ENCODE results near the gene DLG1.

The DLG1 gene

DNA sequence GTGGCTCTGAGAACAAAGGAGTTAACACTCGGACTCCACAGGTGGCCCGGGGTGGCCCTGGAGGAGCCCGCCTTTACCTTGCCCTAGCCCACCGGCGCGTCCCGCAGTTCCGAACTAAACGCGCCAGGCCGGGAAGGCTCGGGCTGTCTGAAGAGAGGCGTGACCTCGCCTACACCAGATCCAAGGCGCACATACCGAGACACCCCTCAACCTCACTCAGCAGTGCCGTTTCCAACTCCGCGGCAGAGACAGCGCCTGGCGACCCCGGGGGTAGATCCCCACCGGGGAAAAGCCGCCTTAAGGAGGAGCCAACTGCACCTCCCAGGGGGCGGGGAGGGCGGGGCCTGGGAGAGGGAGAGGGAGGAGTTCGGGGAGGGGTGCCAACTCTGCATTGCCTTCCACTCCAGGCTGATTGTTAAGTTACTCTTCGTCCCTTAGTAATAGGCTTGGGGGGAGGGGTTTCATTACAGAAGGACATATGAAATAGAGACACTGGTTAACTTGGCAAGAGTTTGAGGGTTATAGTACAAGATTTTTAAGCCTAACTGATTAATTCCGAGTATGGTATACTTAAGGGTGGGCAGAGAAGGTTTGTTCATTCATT, at the start of gene DLG1:
Gene DLG1, minus strand, starts transcription at position 272 of the 604 bp plus-strand sequence. CDS start 1,408 bp downstream, outside the sequence.
- DNase-seq: peak; percentile 98

DNA sequence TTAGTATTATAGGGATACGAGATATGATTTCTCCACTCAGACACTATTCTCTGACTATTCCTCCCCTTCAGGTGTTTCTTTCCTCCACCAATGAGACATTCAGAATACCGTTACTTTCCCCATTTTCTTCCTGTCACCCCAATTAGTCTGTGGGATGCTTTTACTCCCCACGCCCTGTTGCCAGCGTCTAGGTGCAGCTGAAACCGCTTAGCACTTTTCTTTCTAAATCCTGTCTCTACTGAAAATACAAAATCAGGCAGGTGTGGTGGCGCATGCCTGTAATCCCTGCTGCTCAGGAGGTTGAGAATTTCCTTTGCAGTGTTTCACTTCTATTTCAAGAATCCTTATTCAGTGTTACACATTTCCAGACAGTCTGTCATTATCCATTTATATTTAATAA, 49.6 kb upstream of the DLG1 start:
- no peak for DNase-seq

DNA sequence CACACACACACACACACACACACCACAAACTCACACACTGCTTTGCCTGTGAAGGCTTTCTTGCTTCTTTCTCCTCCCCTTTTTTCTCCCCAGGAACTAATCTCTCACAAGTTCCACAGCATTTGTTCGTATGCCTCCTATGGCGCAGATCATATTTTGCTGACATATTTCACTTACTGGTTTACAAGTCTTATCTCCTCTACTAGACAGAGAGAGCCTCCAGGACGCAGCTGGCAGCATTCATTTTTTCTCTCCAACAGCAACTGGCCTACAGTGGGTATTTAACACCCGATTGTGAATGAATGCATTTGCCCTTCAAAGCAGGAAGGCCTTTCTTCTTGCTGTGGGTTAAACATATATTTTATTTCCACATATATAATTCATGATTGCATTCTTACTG, 47.0 kb upstream of the DLG1 start:
- no peak for DNase-seq

DNA sequence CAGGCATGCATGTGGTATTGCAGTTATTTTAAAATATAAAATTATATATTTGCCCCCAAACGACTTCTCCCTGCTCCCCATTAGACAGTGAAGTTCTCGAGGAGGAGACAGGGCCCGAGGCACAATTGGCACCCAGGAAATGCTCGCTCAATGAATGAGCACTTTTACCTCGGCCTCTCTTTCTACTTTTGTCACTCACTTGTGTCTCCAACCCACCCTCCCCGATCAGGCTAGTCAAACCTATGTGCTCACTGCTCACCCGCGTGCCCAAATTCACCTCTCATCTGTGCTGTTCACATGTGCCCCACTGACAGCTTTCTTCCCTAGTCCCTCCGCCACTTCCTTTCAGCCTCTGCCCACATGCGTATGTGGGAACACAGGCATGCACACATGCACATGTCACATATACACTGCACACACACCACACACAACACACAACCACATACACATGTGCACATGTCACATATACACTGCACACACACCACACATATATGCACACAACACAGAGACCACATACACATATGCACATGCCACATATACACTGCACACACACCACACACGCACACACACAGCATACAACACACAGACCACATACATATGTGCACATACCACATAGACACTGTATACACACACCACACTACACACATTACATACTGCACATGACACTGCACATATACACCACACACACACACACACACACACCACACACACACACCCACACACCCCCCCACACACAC, 46.3 kb upstream of the DLG1 start:
- no peak for DNase-seq

DNA sequence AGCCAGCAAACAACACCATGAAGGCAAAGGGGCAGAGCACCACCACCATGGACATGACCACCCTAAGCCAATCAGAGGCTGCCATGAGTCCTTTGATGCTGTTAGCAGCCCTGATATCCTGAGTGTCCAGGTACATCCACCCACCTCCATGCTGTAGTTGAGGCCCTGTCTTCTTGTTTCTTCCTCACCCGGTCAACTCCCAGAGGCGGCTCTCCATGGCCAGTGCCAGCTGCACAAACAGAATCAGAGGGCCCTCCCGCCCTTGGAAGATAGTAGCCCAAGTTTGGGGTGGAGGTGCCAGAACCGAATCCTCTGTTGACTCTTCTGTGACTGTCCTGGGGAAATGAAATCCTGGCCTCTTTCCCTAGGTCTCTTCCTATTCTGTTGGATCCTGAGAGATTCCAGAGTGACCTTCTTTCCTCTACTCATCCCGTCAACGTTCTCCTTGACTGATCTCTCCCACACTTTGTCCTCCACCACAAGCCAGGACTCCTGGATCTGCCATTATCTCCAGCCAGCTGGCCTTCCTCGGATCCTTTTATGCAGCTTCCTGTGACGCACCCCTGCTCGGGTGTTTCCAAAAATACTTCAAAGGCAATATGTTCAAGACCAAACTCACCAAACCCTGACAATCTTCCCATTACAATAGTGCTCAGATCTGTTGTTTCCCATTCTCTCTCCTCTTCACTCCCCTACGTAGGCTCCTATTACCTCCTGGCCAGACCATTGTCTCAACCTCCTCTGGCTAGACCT, 45.4 kb upstream of the DLG1 start:
- DNase-seq: no peak

DNA sequence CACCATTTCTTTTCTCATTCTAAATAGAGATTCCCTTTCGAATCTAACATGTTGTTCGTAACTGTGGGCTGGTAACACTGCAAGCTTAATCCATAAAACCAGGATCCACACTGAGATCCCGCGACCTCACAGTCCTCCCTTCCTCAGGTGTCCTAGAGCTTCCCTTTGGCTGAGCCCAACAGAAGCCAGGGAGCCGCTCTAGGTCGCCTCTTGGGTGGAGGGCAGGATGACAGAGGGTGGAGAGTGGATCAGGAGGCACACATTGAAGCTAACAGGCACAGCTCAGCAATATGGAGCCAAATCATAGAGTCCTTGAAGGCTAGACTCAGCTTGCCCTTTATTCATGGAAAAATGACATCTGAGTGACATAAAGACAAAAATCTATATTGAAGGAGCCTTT, 44.7 kb upstream of the DLG1 start:
- DNase-seq: no peak

DNA sequence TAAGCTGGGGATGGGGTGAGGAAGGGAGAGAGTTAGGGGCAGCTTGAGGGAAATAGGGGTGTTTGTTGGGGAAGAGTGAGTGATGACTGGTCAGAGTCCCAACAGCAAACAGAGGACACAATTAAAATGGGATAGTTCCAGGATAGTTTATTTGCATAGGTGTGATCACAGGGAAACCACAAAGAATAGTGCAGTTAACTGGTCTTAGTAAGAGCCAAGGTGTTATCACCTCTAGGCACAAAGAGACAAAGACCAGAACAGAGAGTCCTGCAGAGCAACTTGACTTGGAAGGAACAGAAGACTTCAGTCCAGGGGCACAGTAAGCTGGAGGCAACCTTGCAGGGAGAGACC, 42.1 kb upstream of the DLG1 start:
- DNase-seq: no peak

DNA sequence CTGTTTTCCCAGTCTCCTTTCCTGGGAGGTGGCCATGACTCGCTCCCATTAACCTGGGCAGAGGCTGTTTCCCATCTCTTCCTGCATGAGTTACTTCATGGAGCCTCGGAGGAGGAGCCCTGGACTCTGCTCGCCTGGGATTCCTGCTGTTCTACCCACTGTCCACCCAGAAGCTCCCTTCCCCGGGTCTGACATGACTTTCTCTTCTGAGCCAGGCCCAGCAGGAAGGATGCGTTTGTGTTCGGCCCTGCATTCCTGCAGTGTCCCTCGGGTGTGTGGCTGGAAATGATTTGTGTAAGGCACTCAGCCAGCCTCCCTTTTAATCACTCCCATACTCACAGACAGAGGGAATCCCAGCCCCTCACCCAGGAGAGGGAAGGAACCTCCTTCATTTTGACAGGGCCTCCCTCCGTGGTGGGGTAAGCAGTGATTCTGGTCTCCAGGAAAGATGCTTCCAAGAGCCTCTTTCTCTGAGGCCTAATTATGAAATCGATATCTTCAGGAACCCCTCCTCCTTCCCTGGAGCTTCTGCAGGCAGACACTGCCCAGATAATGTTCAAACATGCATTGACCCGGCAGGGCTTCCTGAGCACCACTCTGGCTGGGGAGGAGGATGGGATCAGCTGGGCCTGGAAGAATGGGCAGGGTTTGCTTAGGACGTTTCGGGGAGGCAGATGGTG, 41.6 kb upstream of the DLG1 start:
- DNase-seq: no peak

DNA sequence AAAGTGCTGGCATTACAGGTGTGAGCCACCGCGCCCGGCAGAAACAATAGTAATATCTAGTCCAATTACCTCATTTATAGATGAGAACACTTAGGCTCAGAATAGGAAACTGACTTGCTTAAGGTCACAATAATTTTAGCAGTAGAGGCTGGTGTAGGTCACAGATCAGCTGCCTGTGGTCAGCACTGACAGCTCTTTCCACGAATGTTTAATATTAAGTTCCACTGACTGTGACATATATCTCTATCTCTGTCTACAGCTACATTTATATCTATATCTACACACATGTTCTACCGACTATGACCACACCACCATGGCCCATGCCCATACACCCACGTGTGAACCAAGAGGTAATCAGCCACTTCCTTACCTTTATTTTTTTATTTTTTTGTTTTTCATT, 40.2 kb upstream of the DLG1 start:
- no peak for DNase-seq

DNA sequence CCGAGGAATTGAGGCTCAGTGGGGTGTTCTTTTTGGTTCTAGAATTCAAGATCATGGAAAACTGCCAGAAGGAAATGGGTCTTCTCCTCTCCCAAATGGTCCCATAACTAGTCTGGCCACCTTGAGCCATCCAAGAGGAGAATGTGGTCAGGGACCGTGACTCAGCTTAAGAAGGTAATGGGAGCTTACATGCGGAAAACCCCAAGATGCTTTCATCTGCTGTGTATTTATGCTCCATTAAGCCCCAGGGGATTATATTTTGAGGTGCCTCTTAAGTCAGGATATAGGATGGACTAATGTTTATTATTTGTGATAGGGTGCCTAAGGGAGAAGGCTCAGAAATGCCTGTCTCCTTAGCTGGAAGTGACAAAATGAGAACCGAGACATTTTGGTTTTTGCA, 39.2 kb upstream of the DLG1 start:
- DNase-seq: no peak

DNA sequence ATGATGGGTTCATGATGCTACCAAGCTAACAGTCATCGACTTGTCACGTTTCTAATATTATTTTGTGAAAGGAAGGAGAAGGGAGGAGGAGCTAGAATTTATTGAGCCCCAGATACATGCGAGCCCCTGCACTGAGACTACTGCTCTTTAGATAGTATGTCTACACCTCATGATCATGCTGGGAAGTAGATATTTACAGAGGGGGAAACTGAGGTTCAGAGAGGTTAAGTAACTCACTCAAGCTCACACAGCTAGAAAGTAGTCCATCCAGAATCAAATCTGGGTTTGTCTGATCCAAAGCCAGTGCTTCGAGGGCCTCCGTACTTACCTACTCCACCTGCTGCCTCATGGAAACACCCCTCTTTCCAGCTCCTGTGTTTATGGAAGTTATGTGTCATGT, 38.8 kb upstream of the DLG1 start:
- DNase-seq: no peak

DNA sequence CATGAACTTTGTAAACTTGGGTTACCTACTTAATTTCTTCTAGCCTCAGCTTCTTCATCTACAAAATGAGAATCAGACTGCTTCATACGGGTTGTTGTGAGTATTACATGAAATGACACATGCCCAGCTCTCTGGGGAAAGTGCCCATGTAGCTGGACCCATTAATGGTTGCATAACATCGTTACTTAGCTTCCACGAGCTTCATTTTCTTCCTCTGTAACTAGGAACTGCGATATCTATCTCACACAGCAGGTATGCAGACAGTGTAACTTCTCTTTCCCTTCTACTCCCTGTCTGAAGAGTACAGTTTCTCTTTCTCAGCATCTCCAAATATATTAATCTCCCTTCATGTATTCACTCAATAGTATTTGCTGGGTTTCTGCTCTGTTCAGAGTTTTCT, 37.9 kb upstream of the DLG1 start:
- DNase-seq: no peak

DNA sequence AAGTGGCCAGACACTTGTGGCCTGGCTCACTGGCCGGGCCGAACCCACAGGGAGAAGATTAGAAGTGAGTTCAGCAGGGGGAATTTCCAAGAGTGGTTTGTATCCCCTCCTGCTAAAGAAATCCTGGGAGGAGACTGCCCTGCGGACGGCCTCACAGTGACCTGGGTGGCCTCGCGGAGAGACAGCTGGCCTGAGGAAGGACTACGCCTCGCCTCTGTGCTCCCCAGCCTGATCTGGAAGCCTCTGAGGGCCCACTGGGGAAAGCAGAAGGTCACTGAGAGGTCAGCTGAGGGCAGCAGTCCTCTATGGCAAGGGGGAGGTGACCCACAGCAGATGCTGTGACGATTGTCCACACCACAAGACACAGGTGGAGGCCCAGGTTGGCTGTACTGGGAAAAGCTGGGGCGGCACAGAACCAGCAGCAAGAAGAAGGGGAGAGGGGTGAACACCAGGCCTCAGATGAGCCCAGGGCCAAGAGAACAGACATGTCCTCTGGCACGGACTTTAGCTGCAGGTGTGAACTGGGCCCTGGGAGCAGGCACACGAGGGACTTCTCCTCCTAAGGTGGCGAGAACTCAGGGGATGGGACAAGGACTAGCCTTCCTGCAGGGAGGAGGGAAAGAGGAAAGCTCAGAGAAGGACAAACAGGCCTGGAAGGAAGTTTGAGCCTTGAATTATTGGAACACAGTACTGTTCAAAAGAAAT, 37.2 kb upstream of the DLG1 start:
- no peak for DNase-seq

DNA sequence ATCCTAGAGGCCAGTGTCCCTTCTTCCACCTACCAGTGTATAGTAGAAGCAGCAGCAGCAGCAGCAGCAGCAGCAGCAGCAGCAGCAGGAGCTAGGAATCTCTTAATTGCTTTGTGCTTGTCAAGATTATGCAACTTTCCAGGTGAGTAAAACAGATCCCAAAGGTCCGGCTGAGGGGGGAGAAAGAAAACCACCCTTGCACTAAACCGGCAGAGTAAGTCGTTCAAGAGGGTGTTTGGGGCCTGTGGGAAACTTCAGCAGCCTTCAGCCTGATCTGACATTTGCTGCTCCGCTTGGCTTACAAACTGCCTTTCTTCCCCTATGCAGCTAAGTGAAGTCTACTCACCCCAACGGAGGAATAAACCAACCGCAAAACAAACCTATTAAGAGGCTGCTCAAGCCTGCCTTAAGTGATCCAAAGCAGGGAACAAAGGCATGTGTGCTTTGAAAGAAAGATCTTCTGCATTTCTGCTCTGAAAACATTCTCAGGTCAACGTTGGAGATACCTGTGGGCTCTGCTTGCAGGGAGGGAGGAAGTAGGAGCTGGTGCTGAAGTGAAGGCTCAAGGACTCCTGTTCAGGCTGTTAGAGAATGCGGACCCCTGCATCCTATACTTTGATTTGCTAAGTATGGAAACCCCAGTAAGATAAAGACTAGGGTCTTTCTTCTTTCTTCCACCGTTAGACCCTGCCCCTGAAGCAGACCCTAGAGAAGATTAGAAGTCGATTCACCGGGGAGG, 35.7 kb upstream of the DLG1 start:
- DNase-seq: peak; percentile 48

DNA sequence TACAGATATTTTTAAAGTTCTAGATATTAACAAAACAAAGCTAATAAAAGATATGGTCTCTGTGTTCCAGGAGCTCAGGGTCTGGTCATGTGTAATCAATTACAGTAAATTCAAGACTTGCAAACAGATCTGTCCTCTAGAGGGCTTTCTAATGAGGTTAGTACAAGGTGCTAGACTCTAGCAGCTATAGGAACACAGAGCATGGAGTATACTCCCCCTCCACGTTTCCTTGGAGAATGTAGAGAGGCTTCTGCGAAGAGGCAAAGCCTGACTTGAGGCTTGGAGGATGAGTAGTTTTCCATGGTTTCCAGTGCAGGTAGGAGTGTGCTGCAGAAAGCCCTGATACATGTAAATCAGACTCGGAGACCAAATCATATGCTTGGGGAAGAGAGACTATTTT, 32.7 kb upstream of the DLG1 start:
- DNase-seq: no peak

DNA sequence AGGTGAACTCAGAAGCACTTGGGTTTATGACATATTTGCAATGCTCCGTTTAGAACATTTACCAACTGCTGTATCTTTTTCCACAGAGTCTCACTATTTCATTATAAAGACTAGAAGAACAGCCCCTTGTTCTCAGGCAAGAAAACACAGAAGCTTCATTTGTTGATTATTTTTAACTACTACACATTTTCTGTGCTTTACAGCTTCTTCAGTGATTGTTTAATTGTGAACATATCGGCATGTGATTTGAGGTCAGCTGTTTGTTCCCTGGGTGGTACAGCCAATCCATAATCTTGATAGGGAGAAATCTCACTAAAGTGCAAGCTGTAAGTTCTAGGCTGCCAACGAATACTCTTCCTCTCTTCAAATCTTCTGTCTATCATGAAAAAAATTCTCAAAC, 31.0 kb upstream of the DLG1 start:
- no peak for DNase-seq

DNA sequence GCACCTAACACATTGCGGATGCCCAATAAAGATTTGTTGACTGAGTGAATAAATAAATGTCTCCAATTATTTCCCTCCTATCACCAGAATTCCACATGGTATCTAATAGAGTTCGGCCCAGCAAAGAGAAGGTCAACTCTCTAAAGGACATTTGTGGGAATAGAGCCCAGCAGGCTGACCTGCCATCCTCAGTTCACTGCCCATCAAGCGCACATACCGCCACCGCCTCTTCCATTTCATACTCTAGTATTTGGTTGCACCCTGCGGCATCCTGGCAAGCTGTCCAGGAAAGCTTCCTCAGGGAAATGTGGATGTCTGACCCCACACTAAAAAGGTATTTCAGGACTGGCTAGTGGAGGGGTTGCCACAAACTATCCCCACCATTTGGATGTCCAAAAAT, 29.8 kb upstream of the DLG1 start:
- DNase-seq: no peak

DNA sequence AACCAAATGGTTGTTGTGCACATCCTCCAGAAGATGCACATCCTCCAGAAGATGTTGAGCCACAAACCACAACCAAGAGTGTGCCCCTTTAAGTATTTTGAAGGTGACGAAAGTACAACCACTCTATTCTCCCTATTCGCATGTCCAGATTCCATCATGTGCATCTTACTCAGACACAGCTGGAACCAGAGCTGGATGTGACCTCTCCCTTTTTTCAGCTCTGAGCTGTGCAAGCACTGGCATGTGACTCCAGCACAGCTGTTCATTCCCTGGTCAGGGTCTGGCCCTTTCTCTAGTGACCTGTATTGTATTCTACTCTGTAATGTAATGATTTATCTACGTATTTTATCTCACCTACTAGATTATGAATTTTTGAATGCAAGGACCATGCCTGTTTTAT, 29.3 kb upstream of the DLG1 start:
- no peak for DNase-seq

DNA sequence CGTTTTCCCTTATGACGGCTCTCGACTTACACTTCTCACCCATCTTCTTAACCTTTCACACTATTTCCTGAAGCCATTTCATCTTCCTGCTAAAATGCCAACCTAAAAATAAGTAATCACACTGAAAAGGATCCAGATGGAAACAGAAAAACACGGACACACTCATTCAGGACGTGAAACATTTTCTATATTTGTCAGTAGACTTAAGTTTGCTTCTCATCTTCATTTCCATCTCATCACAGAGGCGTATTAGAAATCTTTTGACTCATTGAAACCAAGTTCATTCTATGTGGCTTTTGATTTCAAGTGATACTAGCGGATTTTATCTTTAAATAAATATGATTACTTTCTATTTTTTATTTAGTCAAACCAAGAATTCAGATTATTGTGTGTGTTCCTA, 27.4 kb upstream of the DLG1 start:
- DNase-seq: no peak

DNA sequence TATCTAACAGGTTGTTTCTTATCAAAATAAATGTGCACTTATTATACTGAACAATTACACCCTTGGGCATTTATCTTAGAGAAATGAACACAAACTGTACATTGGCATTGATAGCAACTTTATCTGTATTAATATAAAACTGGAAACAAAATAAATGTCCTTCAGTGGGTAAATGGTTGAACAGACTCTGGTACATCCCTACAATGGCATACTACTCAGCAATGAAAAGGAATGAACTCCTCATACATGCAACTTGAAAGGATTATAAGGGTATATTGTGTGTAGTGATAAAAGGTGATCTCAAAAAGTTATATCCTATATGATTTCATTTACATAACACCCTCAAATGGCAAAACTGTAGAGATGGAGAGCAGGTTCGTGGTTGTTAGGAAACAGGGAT, 23.7 kb upstream of the DLG1 start:
- DNase-seq: no peak

DNA sequence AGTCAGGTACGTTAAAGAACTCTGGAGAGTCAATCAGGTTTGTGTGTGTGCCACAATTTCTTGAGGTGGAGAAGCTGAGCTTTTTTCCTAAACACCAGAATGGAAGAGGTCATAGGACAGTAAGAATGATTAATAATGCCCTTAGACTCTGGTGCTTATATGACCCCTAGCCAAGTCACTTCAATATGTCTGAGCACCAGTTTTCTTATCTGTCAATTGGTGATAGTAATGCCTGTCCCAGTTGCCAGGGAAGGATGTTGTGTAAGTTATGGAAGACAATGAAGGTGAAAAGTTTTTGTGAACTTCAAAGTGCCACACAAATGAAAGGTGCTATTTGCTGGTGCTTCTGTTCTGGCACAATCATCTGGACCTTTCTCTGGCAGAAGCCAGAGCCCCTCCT, 22.2 kb upstream of the DLG1 start:
- DNase-seq: no peak

DNA sequence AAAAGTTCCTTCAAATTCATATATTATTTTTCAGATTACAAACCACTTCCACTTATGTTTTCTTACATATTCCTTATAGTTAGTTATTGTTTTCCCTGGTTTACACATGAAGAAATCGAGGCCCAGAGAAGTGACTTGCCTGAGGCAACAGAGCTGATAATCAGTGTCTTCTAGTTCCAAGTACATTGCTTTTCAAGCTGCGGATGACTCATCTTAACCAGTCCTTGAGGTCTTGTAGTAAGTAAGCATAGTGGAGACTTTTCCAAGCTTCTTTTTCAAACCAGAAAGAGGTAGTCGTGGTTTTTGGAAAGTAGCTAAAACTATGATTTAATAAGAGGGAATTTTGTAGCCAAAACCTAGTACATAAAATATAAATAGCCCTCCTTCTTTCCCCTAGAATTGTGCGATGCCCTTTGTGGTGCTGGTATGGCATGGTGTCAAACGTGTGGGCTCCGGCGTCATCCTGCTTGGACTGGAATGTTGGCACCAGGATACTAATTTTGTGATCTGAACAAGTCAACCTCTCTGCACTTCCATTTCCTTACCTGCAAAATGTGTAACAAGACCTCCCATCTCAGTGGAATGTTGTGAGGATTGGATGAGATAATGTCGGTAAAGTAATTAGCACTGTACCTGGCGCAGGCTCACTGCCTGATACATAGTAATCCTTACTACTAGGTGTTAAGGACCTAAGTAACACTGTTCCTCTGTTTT, 19.0 kb upstream of the DLG1 start:
- DNase-seq: no peak

All from NCI-H510A treated with DMSO at 0.1 percent for 48 hours (cell line).